ENCODE data around the gene NACA2. TPM values are rescaled to one million over a fixed set of nuclear protein-coding genes. Genes with fewer than 3 reads are reported as not detected.

Gene NACA2
- total RNA-seq, 1 experiment from 2014 or later = not detected

GRCh38 chr17:61594294-61594825, 3.3 kb upstream of the NACA2 start:
- no TSS peak for BruUV-seq (replicated peaks)
- Histone ChIP-seq H3K4me3 (no peak overlapping the region), H3K79me2 (ENCODE audit: low read depth) (no peaks in the 10 kb centered on the region), H3K36me3 (ENCODE audit: low read depth) (no peaks in the 10 kb centered on the region), H3F3A (ENCODE audit: insufficient read depth, low read depth) (no peaks in the 10 kb centered on the region), H3K4me1 (replicated peaks; ENCODE audit: insufficient read depth) (no peaks in the 10 kb centered on the region), H2AFZ (no peak overlapping the region), H3K27ac (no peak overlapping the region), H3K27me3 (ENCODE audit: insufficient read depth, low read depth) (0 out of 2 replicates have a peak, but pooled peaks cover 3% of the 10 kb centered on the region), H3K9me2 (ENCODE audit: insufficient read depth) (no peaks in the 10 kb centered on the region), H3K4me2 (no peak overlapping the region), H4K20me1 (ENCODE audit: insufficient read depth) (no peaks in the 10 kb centered on the region), H3K9me3 (ENCODE audit: insufficient read depth, low read depth) (no peaks in the 10 kb centered on the region)
- no peak for DNase-seq
- CTCF ChIA-PET = interaction anchor here (0.7 kb wide), 1 partner anchor 1840 kb away, joined by 3 read pairs; no protein-coding TSS in a partner anchor
- POLR2A ChIA-PET (ENCODE audit: unreplicated experiment) = no interaction called here
- intact Hi-C loops (cut with micrococcal nuclease; ENCODE audit: unreplicated experiment) = no loop called here
- no peak for TF ChIP-seq EZH2 (IDR thresholded peaks at IDR 0.05; ENCODE audit: low read depth)
- TF ChIP-seq CTCF (conservative IDR thresholded peaks at IDR 0.05) = no peak

- no TSS peak for BruUV-seq (replicated peaks)
- Histone ChIP-seq H3K27me3 (ENCODE audit: insufficient read depth, low read depth) (0 out of 2 replicates have a peak, but pooled peaks cover 4% of the 10 kb centered on the region), H3K4me1 (replicated peaks; ENCODE audit: insufficient read depth) (no peaks in the 10 kb centered on the region), H3K9me3 (ENCODE audit: insufficient read depth, low read depth) (no peaks in the 10 kb centered on the region), H2AFZ (no peak overlapping the region), H3K4me3 (no peak overlapping the region), H3K27ac (no peak overlapping the region), H3F3A (ENCODE audit: insufficient read depth, low read depth) (no peaks in the 10 kb centered on the region), H3K9me2 (ENCODE audit: insufficient read depth) (no peaks in the 10 kb centered on the region), H3K79me2 (ENCODE audit: low read depth) (no peaks in the 10 kb centered on the region), H3K36me3 (ENCODE audit: low read depth) (no peaks in the 10 kb centered on the region), H4K20me1 (ENCODE audit: insufficient read depth) (no peaks in the 10 kb centered on the region), H3K4me2 (no peak overlapping the region)
- no peak for DNase-seq
- no peak for TF ChIP-seq CTCF (conservative IDR thresholded peaks at IDR 0.05)
- no peak for TF ChIP-seq EZH2 (IDR thresholded peaks at IDR 0.05; ENCODE audit: low read depth)
- POLR2A ChIA-PET (ENCODE audit: unreplicated experiment) = no interaction called here
- CTCF ChIA-PET = no interaction called here
- intact Hi-C loops (cut with micrococcal nuclease; ENCODE audit: unreplicated experiment) = no loop called here
These were observed 2.4 kb upstream of the NACA2 start for GRCh38 chr17:61593426-61593825.

GRCh38 chr17:61591930-61592329, 911 bp upstream of the NACA2 start:
- Histone ChIP-seq H3K79me2 (ENCODE audit: low read depth) (no peaks in the 10 kb centered on the region), H3K9me3 (ENCODE audit: insufficient read depth, low read depth) (no peaks in the 10 kb centered on the region), H3K4me3 (no peak overlapping the region), H2AFZ (no peak overlapping the region), H3K4me1 (replicated peaks; ENCODE audit: insufficient read depth) (no peaks in the 10 kb centered on the region), H3K36me3 (ENCODE audit: low read depth) (no peaks in the 10 kb centered on the region), H3F3A (ENCODE audit: insufficient read depth, low read depth) (no peaks in the 10 kb centered on the region), H3K27me3 (ENCODE audit: insufficient read depth, low read depth) (0 out of 2 replicates have a peak, but pooled peaks cover 4% of the 10 kb centered on the region), H3K9me2 (ENCODE audit: insufficient read depth) (no peaks in the 10 kb centered on the region), H3K4me2 (no peak overlapping the region), H3K27ac (no peak overlapping the region), H4K20me1 (ENCODE audit: insufficient read depth) (no peaks in the 10 kb centered on the region)
- no TSS peak for BruUV-seq (replicated peaks)
- CTCF ChIA-PET = no interaction called here
- DNase-seq = no peak
- intact Hi-C loops (cut with micrococcal nuclease; ENCODE audit: unreplicated experiment) = no loop called here
- TF ChIP-seq EZH2 (IDR thresholded peaks at IDR 0.05; ENCODE audit: low read depth) = no peak
- TF ChIP-seq CTCF (conservative IDR thresholded peaks at IDR 0.05) = no peak
- POLR2A ChIA-PET (ENCODE audit: unreplicated experiment) = no interaction called here

Measured in PC-9 (cell line).